Measurements from ENCODE around the gene BTRC. TPM values are rescaled to one million over a fixed set of nuclear protein-coding genes. Genes with fewer than 3 reads are reported as not detected.
"Not testable (repeated sequence)": the region's sequence is repeated elsewhere in the genome, so short reads cannot be mapped to it uniquely, and the experiment has no call there.

BTRC gene
- total RNA-seq, 1 donor, result 17.3 TPM

DNA sequence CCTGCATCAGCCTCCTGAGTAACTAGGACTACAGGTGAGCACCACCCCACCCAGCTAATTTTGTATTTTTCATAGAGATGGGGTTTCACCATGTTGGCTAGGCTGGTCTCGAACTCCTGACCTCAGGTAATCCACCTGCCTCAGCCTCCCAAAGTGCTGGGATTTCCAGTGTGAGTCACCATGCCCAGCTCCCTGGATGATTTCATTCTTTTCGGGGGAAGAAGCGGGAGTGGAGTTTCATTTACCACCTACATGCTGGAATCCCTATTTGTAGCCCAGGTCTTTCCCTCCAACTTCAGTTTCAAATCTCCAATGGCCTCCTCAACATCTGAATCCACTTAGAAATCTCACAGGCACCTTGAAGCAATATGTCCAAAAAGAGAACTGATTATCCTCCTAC is 2.9 kb upstream of the BTRC start:
- TF ChIP-seq, protein P1, sequence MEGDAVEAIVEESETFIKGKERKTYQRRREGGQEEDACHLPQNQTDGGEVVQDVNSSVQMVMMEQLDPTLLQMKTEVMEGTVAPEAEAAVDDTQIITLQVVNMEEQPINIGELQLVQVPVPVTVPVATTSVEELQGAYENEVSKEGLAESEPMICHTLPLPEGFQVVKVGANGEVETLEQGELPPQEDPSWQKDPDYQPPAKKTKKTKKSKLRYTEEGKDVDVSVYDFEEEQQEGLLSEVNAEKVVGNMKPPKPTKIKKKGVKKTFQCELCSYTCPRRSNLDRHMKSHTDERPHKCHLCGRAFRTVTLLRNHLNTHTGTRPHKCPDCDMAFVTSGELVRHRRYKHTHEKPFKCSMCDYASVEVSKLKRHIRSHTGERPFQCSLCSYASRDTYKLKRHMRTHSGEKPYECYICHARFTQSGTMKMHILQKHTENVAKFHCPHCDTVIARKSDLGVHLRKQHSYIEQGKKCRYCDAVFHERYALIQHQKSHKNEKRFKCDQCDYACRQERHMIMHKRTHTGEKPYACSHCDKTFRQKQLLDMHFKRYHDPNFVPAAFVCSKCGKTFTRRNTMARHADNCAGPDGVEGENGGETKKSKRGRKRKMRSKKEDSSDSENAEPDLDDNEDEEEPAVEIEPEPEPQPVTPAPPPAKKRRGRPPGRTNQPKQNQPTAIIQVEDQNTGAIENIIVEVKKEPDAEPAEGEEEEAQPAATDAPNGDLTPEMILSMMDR (IDR thresholded peaks at IDR 0.05; ENCODE audit: insufficient read depth, low read depth, low read length), result no peak
- no peak for DNase-seq (ENCODE audit: low read depth)
- no peak overlapping the region for H3K4me3 ChIP-seq (ENCODE audit: low read depth, low read length)

DNA sequence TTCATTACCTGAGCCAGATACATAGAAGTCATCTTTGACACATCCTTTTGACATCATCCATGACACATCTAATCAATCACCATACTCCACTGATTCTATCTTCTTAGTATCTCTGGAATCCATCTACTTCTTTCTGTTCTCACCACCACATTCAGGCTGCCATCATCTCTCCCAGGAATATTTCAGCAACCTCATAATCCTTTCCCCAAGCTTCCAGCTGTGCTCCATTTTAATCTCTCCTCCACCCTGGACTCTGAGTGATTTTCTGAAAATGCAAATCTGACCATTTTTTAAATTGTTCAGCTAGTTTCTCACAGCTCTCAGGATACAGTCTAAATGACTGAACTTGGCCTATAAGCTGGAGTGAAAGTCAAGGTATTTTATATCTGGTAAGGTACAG is 2.5 kb upstream of the BTRC start:
- DNase-seq (ENCODE audit: low read depth), result no peak
- no peak overlapping the region for H3K4me3 ChIP-seq (ENCODE audit: low read depth, low read length)
- TF ChIP-seq, protein P1 (IDR thresholded peaks at IDR 0.05; ENCODE audit: insufficient read depth, low read depth, low read length), result no peak

DNA sequence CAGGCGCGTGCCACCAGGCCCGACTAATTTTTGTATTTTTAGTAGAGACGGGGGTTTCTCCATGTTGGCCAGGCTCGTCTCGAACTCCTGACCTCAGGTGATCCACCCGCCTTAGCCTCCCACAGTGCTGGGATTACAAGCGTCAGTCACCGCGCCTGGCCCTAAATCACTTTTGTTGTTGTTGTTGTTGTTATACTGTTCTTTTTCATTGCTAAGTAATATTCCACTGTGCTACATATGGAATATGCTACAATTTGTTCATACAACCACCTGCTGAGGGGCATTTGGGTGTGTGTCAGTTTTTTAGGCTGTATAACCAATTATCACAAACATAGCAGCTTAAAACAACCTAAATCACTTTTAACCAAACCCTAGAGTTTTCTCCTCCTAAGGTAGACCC is 1.1 kb upstream of the BTRC start:
- DNase-seq (ENCODE audit: low read depth); H3K4me3 ChIP-seq (ENCODE audit: low read depth, low read length): not testable (repeated sequence)

DNA sequence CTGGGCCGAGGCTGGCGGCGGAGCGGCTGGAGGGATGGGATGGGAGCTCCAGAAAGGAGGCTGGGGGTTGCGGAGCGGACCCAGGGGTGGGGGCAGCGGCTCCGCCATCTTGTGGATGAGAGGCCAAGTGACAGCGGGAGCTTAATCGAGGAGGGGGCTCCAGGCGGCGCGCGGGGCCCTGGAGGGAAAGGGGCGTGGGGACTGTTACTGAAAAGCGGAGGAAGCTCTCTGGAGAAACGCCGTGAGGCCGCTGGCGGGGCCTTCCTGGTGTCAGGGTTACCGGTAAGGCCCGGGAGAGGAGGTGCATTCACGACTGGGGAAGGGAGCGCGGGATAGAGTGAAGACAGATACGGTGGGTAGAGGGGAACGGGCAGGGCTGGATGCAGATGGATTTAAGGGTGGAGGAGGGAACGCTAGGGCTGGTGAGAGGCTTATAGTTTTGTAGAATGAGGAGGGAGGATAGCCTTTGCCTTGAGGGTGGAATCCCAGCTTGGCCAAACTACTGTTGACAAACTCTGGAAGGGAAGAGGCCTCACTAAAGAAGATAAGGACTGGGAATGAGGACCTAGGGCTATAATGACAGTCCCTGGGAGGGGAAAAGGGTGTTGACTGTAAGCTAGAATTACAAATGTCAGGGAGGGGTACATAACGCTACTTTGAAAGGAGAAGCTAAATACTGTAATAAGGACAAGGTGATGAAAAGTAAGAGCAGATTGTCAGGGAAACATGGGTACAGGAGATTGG is 535 bp downstream of the BTRC start:
- TF ChIP-seq, protein P1 (IDR thresholded peaks at IDR 0.05; ENCODE audit: insufficient read depth, low read depth, low read length), result no peak
- DNase-seq (ENCODE audit: low read depth), result peak; percentile 62
- peak overlapping the region; percentile 72 for H3K4me3 ChIP-seq (ENCODE audit: low read depth, low read length)

DNA sequence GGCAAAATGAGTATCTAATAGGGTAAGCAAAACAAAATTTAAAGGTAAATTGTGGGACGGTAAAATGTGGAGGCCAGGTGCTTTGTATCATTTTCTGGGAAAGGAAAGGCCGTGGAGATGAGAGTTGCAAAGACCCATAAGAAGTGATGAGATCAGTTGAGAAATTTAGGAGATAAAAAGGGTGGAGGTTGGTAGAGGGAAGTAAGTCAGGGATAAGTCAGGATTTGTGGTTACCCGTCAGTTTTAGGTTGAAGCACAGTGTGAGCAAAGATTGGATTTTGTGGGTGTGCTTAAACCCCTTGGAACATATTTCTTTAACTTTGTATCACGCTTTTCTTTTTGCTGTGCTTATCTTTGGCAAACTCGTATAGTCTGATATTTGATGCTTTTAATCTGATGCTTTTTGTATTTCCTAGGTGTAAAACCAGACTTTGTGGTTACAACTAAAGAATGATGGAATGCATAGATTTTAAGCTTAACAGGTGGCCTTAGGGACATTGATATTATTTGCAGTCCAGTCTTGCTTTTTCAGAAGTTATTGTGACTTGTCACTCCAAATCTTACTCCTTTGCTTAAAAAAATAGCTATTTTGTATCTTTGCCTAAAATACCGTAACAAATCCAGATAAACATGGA is 1.2 kb downstream of the BTRC start:
- TF ChIP-seq, protein P1 (IDR thresholded peaks at IDR 0.05; ENCODE audit: insufficient read depth, low read depth, low read length), result no peak
- peak; percentile 45 for DNase-seq (ENCODE audit: low read depth)
- H3K4me3 ChIP-seq (ENCODE audit: low read depth, low read length), result peak overlapping the region; percentile 72

DNA sequence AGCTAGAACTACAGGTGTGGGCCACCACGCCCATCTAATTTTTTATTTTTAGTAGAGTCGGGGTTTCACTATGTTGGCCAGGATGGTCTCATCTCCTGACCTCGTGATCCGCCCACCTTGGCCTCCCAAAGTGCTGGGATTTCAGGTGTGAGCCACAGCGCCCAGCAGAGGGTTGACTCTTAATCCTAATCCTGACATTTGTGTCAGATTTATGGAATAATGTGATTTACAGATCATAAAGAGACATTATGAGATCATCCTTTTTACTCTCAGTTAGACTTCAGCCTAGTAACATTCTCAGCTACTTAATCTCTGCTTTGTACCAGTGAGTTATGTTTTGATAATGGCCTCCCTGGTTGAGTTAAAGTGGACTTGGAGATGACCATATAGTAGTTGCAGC is 2.2 kb downstream of the BTRC start:
- TF ChIP-seq, protein P1 (IDR thresholded peaks at IDR 0.05; ENCODE audit: insufficient read depth, low read depth, low read length), result no peak
- no peak for DNase-seq (ENCODE audit: low read depth)
- H3K4me3 ChIP-seq (ENCODE audit: low read depth, low read length), result no peak overlapping the region

DNA sequence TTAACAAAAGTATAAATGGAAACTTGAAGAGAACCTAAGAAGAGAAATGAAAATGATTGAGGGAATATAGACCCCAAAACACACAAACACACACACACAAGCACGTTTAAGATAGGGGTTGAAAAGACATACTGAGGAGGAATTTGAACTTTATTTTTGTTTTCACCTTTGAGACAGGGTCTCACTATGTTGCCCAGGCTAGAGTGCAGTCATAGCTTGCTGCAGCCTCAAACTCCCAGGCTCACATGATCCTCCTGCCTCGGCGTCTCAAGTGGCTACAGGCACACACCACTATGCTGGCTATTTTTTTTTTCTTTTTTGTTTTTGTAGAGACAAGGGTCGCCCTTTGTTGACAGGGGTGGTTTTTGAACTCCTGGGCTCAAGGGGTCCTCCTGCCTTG is 4.0 kb downstream of the BTRC start:
- DNase-seq (ENCODE audit: low read depth), result no peak
- no peak overlapping the region for H3K4me3 ChIP-seq (ENCODE audit: low read depth, low read length)
- TF ChIP-seq, protein P1 (IDR thresholded peaks at IDR 0.05; ENCODE audit: insufficient read depth, low read depth, low read length), result no peak
